ENCODE measurements around the gene INSYN2A.

GRCh38 chr10:127146661-127147060, 49.7 kb downstream of the INSYN2A start:
- TF ChIP-seq POLR2A (IDR thresholded peaks at IDR 0.05) (no peak), CTCF (IDR thresholded peaks at IDR 0.05) (no peak)

Measured in body of pancreas (tissue), 4 donors.